HG03442 (cell line): Measurements from ENCODE around the gene NOTCH3.

Experiments used
- ATAC-seq: cut with Tn5 transposase; IDR thresholded peaks from one replicate; pipeline ENCODE4 v1.9.1; 2021; ENCODE audit warnings: mild to moderate bottlenecking, moderate library complexity; ENCODE audit not compliant: unreplicated experiment

The NOTCH3 gene

DNA sequence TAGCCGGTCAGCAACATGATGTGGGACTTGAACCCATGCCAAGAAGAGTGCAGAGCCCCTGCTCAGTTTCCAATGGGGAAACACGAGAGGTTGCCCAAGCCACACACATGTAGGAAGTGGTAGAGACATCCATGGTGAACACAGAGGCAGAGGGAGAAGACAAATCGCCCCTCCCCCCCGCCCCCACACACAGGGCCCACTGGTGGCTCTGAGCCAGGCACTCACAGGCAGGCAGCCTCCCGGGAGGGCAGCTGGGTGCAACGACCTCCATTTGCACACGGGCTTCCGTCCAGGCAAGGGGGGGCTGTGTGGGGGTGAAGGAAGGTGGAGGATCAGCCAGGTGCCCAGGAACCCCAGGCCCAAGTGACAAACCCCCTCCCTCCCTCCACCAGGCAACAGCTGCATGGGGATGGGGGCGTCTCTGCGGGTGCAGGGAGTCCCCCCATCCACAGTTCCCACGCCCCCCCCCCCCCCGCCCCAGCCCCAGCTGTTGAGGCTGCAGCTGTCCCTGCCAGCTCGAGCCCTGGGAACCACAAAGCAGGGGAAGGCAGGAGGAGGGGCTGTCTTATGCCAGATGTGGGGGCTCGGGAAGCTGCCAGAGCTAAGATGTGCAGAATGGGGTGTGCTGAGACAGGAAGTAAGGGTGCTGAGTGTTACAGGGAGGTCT is 3.4 kb downstream of the NOTCH3 start:
- ATAC-seq: no peak

DNA sequence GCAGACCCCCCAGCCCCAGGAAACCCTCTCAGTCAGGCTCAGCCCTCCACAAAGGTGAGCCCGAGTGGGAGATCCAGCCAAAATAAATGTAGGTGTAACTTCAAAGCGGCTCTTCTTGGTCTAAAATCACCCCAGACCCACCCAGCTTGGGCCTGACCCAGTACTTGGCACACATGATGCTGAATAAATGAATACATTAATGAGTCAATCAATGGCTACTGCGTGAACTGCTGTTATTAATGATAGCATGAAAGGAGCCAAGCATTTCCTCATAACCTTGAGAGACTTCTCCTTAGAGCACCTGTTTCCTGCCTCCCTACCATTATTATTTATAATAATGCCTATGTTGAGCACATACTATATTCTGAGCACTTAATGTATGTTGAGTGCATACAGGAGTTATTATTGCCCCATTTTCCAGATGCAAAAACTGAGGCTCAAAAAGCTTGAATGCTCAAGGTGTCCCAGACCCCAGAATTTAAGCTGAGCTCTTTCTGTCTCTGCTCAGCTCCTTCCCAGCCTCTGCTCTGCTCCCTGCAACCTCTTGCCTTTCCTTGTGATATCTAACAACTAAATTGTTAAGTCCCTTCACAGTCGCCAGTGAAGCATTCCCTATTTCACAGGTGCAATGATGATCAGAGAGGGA is 4.3 kb downstream of the NOTCH3 start:
- ATAC-seq: no peak

DNA sequence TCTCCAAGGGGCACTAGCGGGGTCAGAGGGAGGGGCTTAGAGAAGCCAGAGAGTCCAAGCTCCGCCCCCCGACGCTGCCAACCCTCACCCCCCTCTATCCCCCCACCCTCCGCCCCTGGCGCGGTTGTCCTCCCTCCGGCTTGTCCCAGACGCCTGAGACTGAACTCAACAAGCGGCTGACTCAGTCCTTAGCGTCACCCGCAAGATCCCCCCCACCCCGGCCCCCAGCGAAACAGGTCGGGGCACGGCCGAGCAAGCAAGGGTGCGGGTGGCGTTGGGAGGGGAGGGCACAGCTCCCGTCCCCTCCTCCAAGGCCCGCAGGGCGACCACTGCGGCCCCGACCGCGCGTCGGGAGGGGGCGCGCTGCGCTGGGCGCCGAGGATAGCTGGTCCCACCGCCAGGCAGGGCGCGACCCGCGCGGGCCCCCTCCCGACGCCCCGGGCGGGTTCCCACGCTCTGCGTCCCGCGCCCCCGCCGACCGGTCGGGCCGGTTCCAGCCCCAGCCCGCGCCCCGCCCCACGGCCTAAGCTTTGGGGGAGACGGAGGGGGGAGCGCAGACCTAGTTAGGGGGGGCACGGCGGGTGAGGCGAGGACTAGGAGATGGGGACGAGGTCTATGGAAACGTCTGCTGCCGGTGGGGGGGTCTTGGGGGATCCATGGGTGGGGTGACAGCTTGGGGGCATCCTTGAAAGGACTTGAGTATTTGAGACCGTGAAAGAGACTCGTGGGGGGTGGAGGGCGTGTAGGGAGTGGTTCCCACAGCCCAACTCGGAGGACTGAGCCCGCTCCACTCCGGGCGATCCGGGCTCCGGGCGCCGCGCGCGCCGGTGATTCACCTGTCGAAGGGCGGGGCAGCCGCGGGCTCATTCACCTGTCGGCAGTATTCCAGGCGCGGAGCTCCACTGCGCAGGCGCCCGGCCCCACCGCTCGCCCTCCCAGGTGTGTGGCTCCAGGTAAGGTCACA is 5.1 kb downstream of the NOTCH3 start:
- ATAC-seq: no peak

DNA sequence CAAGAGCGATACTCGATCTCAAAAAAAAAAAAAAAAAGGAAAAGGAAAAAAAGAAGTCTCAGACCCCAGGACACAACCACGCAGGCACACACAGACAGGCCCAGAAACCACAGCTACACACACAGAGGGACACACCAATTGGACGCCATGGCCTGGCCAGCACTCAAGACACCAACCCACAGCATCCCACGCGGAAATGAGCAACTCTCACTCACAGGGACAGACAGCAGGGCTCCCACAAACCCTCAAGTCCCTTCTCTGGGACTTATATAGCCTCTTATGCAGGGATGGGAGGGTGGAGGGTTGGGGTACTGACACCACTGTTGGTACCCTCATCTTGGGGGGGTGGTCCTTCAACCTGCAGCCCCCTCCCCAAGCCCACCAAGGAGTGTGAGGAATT is 5.9 kb downstream of the NOTCH3 start:
- no peak for ATAC-seq

DNA sequence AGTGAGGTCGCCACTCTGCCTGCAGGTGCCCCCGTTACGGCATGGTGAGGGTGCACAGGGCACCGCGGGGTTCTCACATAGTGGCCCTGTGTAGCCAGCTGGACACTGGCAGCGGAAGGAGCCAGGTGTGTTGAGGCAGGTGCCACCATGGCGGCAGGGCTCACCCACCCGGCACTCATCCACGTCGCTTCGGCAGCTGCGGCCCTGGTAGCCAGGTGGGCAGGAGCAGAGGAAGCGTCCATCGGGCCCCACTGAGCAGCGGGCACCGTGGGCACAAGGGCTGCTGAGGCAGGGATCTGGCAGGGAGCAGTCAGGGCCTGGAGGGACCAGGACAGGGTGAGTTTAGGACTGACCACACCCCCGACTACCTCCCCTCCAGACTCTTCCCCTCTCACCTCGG is 8.8 kb downstream of the NOTCH3 start:
- no peak for ATAC-seq

DNA sequence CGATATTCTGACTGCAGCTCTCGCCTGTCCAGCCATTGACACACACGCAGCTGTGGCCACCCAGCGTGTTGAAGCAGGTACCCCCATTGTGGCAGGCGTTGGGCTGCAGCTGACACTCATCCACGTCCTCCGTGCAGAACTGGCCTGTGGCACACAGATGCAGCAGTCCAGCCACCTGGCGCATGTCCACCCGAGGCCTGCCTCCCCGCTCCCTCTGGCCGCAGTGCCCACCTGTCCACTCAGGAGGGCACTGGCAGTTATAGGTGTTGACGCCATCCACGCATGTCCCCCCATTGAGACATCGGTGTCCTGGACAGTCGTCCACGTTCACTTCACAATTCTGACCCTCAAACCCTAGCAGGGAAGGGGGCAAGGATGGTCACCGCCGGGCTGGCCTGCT is 9.3 kb downstream of the NOTCH3 start:
- ATAC-seq: no peak

DNA sequence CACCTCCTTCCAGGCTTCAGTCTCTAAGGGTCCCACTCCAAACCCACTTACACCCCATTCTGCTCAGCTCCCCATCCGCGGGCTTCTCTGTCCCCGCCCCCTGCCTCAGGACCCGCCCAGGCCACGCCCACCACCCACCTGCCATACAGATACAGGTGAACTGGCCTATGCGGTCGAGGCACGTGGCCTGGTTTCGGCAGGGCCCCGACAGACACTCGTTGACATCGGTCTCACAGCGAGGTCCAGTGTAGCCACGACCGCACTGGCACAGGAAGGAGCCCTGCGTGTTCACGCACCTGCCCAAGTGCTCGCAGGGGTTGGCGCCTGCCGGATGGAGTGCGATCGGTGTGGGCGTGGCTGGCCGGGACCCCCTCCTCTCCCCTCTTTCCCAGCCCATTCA is 11.9 kb downstream of the NOTCH3 start:
- no peak for ATAC-seq

DNA sequence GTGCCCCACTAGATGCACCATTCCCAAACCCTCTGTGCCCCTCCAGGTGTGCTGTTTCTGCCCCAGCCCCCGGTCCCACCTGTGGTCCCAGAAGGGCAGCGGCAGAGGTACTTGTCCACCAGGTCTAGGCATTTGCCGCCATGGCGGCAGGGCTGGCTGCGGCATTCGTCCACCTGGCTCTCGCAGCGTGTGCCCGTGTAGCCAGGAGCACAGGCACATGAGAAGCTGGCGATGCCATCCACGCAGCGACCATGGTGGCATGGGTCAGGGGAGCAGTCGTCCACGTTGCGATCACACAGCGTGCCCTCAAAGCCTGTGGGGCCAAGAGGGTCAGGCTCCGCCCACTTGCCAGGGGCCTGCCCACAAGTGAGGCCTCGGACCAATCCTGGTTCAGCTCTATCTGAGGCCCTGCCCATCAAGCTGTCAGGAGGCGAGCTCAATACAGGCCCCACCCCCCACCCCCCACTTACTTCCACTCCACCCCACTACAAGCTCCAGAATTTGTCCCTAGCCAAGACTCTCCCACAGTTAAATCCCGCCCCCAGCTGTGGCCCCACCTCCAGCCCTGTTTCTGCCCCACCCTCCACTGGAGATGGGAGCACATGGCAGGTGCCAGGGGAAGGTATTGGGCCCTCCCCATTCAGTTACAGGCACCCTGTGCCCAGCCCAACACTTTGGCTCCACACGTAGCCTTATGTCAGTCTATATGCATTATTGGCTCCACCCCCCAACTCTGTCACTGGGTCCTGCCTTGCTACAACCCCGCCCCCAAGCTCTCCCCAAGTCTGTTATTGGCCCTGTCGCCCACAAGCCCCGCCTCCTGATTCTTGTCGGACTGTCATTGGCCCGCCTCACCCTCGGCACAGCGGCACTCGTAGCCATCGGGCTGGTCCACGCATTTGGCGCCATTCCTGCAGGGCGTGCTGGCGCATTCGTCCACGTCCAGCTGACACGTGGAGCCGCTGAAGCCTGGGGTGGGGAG is 13.5 kb downstream of the NOTCH3 start:
- ATAC-seq: no peak

DNA sequence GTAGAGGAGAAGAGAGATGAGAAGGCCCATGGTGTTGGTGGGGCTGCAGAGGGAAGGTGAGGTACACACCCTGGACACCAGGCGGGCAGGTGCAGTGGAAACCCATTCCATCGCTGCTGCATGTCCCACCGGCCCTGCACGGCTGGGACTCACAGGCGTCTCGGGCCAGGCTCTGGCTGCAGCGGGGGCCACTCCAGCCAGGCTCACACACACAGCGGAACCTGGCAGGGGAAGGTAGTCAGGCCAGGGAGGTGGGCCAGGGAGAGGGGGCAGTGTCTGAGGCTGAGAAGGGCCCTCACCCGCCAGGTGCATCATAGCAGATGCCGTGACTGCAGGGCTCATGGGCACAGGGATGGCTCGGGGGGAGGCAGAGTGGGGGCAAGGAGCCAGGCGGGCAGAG is 15.6 kb downstream of the NOTCH3 start:
- ATAC-seq: no peak

DNA sequence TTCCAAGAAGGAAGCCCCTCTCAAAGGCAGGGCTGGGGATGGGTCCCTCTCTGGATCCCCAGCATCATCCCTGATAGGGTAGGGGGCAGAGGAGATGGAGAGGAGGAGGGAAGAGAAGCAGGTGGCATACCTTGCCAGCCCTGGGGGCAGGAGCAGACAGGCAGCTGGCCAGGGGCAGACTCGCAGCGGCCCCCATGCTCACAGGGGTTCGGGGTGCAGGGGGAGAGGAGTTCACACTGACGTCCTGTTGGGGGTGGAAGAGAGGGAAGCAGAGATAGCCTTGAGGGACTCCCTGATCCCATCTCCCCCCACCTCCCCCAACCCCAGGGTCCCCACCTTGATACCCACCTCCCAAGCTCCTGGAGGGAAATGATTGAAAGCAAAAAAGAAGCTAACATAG is 16.0 kb downstream of the NOTCH3 start:
- ATAC-seq: no peak

DNA sequence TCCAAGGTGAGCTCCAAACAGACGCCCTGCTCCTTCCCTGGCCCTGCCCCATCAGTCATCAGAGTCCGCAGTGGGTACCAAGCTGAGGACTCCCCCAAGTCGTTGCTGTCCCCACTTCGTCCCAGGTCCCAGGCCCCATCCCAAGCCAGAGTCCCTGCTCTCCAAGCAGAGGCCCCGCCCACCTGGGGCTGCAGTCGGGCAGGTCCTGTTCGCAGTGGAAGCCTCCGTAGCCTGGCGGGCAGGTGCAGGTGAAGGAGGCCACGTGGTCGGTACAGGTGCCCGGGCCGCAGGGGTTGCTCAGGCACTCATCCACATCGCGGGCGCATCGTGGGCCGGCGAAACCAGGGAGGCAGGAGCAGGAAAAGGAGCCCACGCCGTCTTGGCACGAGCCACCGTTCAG is 19.4 kb downstream of the NOTCH3 start:
- no peak for ATAC-seq

DNA sequence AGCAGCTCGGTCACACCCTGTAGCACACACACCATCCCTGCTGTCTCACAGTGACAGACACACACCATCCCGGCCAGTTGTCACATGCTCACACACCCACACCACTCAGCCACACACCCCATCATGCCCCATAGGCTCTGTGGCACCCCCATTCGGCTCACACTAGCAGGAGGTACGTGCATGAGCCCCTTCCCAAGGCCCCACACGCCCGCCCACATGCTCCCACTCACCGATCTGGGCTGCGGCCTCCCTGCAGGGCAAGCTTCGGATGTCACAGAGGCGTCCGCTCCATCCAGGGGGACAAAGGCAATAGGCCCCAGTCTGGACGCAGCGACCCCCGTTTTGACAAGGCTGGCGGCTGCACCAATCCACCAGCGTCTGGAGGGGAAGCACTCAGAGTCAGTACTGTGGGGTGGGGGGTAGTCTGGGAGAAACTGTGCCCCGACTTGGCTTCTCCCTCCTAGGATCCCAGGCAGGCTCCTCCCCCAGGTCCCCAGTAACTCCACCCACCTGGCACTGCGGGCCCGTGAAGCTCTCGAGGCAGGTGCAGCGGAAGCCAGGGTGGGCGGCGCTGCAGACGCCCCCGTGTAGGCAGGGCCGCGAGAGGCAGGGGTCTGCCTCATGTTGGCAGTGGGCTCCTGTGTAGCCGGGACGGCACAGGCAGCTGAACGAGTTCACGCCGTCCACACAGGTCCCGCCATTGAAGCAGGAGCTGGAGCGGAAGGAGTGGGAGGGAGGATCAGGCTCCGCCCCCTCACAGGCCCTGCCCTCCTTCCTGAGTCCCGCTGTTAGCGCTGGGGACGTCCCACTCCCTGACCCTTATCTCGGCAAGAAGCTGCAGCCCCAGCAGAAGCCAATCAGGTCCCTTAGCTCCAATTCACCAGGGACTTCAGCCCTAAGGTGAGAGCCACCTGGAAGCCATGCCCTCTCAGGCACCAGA is 20.1 kb downstream of the NOTCH3 start:
- no peak for ATAC-seq

DNA sequence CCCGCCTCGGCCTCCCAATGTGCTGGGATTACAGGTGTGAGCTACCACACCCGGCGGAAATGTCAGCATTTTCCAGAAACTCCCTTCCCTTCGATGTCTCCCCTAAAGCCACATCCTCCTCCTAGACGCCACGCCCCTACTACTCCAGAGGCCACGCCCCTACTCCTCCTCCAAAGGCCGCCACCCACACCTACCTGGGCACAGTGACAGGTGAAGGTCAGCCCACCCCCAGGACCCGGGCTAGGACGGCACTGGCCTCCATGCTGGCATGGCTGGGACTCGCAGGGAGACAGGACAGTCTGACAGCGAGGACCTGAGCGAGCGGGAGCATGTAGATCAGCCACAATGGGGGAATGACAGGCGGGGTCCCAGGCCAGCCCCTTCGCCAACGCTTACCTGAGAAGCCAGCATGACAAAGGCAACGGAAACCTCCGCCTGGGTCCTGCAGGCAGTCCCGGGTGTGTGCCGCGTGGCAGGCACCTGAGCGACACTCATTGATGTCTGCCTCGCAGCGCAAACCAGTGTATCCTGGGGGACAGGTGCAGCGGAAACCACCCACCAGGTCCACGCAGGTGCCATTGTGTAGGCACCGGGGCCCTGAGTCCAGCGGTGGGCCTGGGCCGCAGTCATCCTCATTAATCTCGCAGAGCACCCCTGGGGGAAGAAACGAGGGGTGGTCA is 22.0 kb downstream of the NOTCH3 start:
- no peak for ATAC-seq

DNA sequence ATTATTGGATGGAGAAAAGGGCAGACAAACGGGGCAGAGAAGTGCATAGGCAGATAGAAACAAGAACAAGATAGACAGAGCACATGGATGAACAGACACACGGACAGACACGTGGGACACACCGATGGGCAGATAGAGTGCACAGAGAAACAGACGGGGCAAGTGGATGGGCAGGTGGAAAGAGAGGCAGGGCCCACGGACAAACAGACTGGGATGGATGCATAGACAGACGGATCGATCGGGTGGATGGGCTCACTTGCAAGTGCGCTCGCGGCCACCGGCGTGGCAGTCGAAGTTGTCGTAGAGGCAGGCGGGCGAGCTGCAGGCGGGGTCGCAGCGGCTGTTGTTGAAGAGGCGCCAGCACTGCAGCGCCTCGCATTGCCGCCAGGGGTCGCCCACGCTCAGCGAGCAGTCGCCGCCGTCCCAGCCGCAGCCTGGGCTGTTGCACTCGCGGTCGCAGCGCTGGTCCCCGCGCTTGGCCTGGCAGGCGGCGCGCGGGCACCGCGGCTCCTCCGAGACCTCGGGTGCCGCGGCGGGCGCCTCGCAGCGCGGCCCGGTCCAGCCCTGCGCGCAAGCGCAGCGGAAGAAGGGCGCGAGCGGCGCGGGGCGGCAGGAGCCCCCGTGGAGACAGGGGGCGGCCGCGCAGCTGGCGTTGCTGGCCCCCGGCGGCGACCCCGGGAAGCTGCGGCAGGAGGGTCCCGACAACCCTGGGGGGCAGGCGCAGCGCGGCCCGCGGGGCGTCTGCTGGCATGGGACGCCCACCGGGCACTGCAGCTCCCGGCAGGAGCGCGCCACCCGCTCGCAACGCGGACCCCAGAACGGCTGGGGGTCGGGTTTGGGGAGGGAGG is 23.3 kb downstream of the NOTCH3 start:
- ATAC-seq: peak; percentile 47

DNA sequence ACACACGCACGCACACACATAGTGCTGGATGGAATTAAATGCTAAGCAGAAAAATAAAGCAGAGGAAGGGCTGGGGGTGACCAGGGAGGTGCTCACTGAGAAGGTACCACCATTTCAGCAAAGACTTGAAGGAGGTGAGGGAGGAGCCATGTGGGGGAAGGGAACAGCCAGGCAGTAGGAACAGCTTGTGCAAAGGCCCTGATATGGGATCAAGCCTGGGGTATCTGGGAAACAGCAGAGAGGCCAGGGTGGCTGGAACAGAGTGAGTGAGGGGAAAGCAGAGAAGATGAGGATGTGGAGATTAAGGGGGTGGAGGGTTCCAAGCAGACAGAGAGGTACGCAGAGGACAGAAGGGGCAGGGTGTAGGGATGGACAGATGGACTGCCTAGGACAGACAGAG is 25.2 kb downstream of the NOTCH3 start:
- ATAC-seq: no peak

DNA sequence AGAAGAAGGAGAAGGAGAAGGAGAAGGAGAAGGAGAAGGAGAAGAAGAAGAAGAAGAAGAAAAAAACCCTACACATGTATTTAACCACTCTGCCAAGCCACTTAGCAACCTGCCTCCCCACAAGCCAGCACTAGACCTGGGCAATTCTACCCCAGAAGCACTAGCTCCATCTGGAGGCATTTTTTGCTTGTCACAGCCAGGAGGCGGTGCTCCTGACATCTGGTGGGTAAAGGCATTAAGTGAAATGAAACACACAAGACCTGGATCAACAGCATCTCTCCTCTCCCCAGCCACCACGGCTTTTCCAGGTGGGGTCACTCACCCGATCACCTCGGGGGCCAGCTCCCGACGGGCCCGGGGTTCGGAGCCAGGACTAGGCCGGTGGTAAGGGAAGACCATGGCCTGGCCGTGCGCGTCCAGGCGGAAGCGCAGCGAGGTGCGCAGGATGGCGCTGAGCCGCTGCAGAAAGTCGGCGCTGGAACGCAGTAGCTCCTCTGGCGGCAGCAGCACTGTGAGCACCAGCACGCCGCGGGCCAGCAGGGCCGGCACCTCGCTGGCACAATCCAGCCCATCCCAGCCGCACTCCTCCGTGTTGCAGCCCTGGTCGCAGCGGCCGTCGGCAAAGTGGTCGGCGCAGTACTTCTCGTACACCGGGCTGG is 26.9 kb downstream of the NOTCH3 start:
- ATAC-seq: no peak

DNA sequence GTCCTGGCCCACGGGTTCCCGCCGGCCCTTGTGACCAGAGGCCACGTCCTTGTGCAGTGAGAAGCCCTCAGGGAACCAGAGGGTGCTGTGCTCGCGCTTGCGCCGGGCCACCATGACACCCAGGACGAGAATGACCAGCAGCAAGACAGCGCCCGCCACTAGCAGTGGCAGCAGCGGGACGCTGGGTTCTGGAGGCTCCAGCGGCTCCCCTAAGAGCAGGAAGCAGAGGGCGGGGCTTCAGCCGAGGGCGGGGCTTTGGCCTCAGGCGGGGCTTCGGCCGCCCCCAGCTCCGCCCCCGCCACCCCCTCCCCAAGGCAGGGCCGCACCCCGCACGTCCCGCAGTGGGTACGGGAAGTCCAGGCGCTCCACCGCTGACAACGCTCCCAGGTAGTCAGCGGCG is 30.4 kb downstream of the NOTCH3 start:
- ATAC-seq: no peak
